Lung (tissue), 12 donors: ENCODE results near the gene SMYD2. TPM values are rescaled to one million over a fixed set of nuclear protein-coding genes. Genes with fewer than 3 reads are reported as not detected.
A peak's percentile ranks its signal among the peaks of the same experiment; 100 is the strongest.

Experiments used
- ATAC-seq: fragments of 200-7000 bp; cut with Tn5 transposase; one replicate; pipeline ENCODE4 v1.9.1; 2020; ENCODE audit warnings: moderate number of reproducible peaks; ENCODE audit not compliant: insufficient read depth, low FRiP score
- DNase-seq, 3 donors: peaks; one replicate each; pipeline ENCODE4 v3.0.0-alpha.2; 2013 to 2017
- H3K27ac ChIP-seq, 2 donors: one replicate each; pipeline ENCODE4 v1.5.1; 2013; ENCODE audit warnings: mild to moderate bottlenecking in 2 of 2, moderate library complexity in 2 of 2, control low read depth in 1 of 2, inconsistent platforms in 1 of 2, low read depth in 1 of 2, low read length in 1 of 2
- H3K27me3 ChIP-seq, 3 donors: one replicate each; pipeline ENCODE4 v1.5.1; 2013; ENCODE audit warnings: low read length in 2 of 3; ENCODE audit not compliant: control insufficient read depth in 3 of 3, insufficient read depth in 3 of 3
- H3K36me3 ChIP-seq, 4 donors: one replicate each; pipeline ENCODE4 v1.5.1; 2013; ENCODE audit warnings: low read length in 4 of 4, mild to moderate bottlenecking in 1 of 4, moderate library complexity in 1 of 4; ENCODE audit not compliant: control insufficient read depth in 4 of 4, insufficient read depth in 4 of 4
- H3K4me1 ChIP-seq, 5 donors: one replicate each; pipeline ENCODE4 v1.5.1; 2013; ENCODE audit warnings: low read length in 5 of 5, mild to moderate bottlenecking in 2 of 5, moderate library complexity in 1 of 5; ENCODE audit not compliant: control insufficient read depth in 5 of 5, insufficient read depth in 5 of 5
- H3K4me3 ChIP-seq: one replicate; pipeline ENCODE4 v1.5.1; 2013; ENCODE audit warnings: mild to moderate bottlenecking, control low read depth, moderate library complexity
- H3K9ac ChIP-seq, 2 donors: one replicate each; pipeline ENCODE4 v1.5.1; 2013; ENCODE audit warnings: low read length in 2 of 2, control low read depth in 1 of 2; ENCODE audit not compliant: insufficient read depth in 1 of 2
- H3K9me3 ChIP-seq, 4 donors: one replicate each; pipeline ENCODE4 v1.5.1; 2013; ENCODE audit warnings: low read length in 3 of 4, mild to moderate bottlenecking in 1 of 4, moderate library complexity in 1 of 4; ENCODE audit not compliant: control insufficient read depth in 4 of 4, insufficient read depth in 3 of 4
- CTCF ChIP-seq: IDR thresholded peaks from 2 replicates; pipeline ENCODE4 v1.5.1; 2012; ENCODE audit warnings: mild to moderate bottlenecking; ENCODE audit errors: control extremely low read depth, extremely low read depth
- WGBS, 2 donors: extraction: QIAGEN DNeasy Blood & Tissue Kit; methylation state at CpG; one replicate each; pipeline ENCODE4 v1.1.7; 2013; 5-methylcytosine and 5-hydroxymethylcytosine counted together
- polyA plus RNA-seq, 2 donors: library from polyadenylated mRNA; stranded (reverse); fragments of 200-250 nt; gene quantifications; one replicate each; pipeline ENCODE4 v1.2.1, GENCODE V29; 2013
- total RNA-seq, 2 donors: library from RNA; depleted of rRNA in 1 of 2; stranded (reverse); fragments of >200 nt in 1 of 2; gene quantifications; one replicate each; pipeline ENCODE4 v1.2.1, GENCODE V29; 2014 to 2021
- donor health status: control.
- donor health status: control.
- donor health status: Bipolar disorder and iron deficiency.
- donor health status: healthy.
- donor health status: DM: yes; HTN: yes; CAD: no.

SMYD2 gene
- total and polyA plus RNA-seq, 4 donors, result 20.6 to 48.6 (median 28.2) TPM

- H3K9ac ChIP-seq, result no peak overlapping the region
- no peak for DNase-seq
- no peaks in the 10 kb centered on the region for H3K27me3 ChIP-seq
- ATAC-seq, result no peak
- peaks cover 0 to 16% (median 4%) of the 10 kb centered on the region in 5 donors for H3K4me1 ChIP-seq
- no peaks in the 10 kb centered on the region for H3K9me3 ChIP-seq
- peaks cover 0 to 2% (median 0%) of the 10 kb centered on the region in 4 donors for H3K36me3 ChIP-seq
- no peak overlapping the region for H3K4me3 ChIP-seq
- WGBS, 2 donors, result 79 to 85% methylated on average over 7 of the region's 7 CpGs
- H3K27ac ChIP-seq, result peak overlapping the region in 1 of 2 donors; percentile 80
- TF ChIP-seq CTCF, result no peak
These were observed 8.8 kb downstream of the SMYD2 start for GRCh38 chr1:214289574-214290272.

- H3K27ac ChIP-seq, result peak overlapping the region in 1 of 2 donors; percentile 80
- H3K27me3 ChIP-seq, result no peaks in the 10 kb centered on the region
- H3K9ac ChIP-seq, result no peak overlapping the region
- TF ChIP-seq CTCF, result no peak
- peaks cover 0 to 2% (median 0%) of the 10 kb centered on the region in 4 donors for H3K36me3 ChIP-seq
- ATAC-seq, result no peak
- no peak for DNase-seq
- H3K9me3 ChIP-seq, result no peaks in the 10 kb centered on the region
- H3K4me1 ChIP-seq, result peaks cover 0 to 16% (median 4%) of the 10 kb centered on the region in 5 donors
- WGBS, 2 donors, result 84 to 92% methylated on average over 5 of the region's 5 CpGs
- H3K4me3 ChIP-seq, result no peak overlapping the region
These were observed 9.6 kb downstream of the SMYD2 start for GRCh38 chr1:214290424-214291037.

- ATAC-seq, result no peak
These were observed 11.4 kb downstream of the SMYD2 start for GRCh38 chr1:214292322-214292721.

More at GRCh38 chr1:214292322-214292721, 11.4 kb downstream of the SMYD2 start:
- H3K4me1 ChIP-seq, result peaks cover 1 to 31% (median 4%) of the 10 kb centered on the region in 5 donors
- H3K27ac ChIP-seq, result no peak overlapping the region
- H3K9ac ChIP-seq, result no peak overlapping the region
- H3K9me3 ChIP-seq, result no peaks in the 10 kb centered on the region
- peaks cover 0 to 2% (median 0%) of the 10 kb centered on the region in 4 donors for H3K36me3 ChIP-seq
- H3K4me3 ChIP-seq, result no peak overlapping the region
- no peak for DNase-seq
- no peaks in the 10 kb centered on the region for H3K27me3 ChIP-seq
- no peak for TF ChIP-seq CTCF
- WGBS, 2 donors, result 36 to 69% methylated on average over 3 of the region's 3 CpGs
